ENCODE data around the gene ITGB7. TPM values are rescaled to one million over a fixed set of nuclear protein-coding genes. Genes with fewer than 3 reads are reported as not detected.

The ITGB7 gene
- total and polyA plus RNA-seq, 10 of the 15 experiments (the other 5 are each of a cell fraction or from before 2014, with no cell fraction given): 54.5 to 487 (median 252) TPM

GRCh38 chr12:53199700-53200099 lies 7.4 kb downstream of the ITGB7 start:
- ChIA-PET SMC1A (ENCODE audit: uncharacterized antibody, unreplicated experiment) (interaction anchor here (1.1 to 3.0 kb wide), 12 partner anchors 9 to 121 kb away, joined by 3 to 36 read pairs (median 5); partner anchors contain the start of genes AAAS, CSAD and ZNF740), CTCF (interaction anchor here (0.9 to 7.7 kb wide), 9 partner anchors 10 to 121 kb away, joined by 3 to 78 read pairs (median 6); partner anchors contain the start of genes AAAS, CSAD, ITGB7 and PFDN5), POLR2A (interaction anchor here (1.7 to 5.1 kb wide), 5 partner anchors 10 to 20 kb away, joined by 5 to 47 read pairs (median 6); partner anchors contain the start of genes CSAD, ITGB7 and ZNF740), RAD21 (ENCODE audit: unreplicated experiment) (interaction anchor here (0.7 to 3.6 kb wide), 12 partner anchors 10 to 145 kb away, joined by 3 to 26 read pairs (median 4); partner anchors contain the start of genes CSAD, ESPL1 and ZNF740)
- H4K20me1 ChIP-seq (ENCODE audit: control insufficient read depth, insufficient read depth): no peaks in the 10 kb centered on the region
- no peaks in the 10 kb centered on the region for H3K9me3 ChIP-seq (replicated peaks; ENCODE audit: control insufficient read depth, insufficient read depth, low read length)
- H3K27me3 ChIP-seq (replicated peaks in 1 of 2; ENCODE audit: control insufficient read depth in 2 of 2, insufficient read depth in 2 of 2, low read length in 1 of 2): no peaks in the 10 kb centered on the region
- peak overlapping the region; percentile 84 for H3K4me2 ChIP-seq (ENCODE audit: control insufficient read depth, insufficient read depth)
- peak overlapping the region; percentile 69 for H3K27ac ChIP-seq (ENCODE audit: control insufficient read depth, insufficient read depth)
- BruUV-seq (replicated peaks): no TSS peak
- TF ChIP-seq, protein P1, sequence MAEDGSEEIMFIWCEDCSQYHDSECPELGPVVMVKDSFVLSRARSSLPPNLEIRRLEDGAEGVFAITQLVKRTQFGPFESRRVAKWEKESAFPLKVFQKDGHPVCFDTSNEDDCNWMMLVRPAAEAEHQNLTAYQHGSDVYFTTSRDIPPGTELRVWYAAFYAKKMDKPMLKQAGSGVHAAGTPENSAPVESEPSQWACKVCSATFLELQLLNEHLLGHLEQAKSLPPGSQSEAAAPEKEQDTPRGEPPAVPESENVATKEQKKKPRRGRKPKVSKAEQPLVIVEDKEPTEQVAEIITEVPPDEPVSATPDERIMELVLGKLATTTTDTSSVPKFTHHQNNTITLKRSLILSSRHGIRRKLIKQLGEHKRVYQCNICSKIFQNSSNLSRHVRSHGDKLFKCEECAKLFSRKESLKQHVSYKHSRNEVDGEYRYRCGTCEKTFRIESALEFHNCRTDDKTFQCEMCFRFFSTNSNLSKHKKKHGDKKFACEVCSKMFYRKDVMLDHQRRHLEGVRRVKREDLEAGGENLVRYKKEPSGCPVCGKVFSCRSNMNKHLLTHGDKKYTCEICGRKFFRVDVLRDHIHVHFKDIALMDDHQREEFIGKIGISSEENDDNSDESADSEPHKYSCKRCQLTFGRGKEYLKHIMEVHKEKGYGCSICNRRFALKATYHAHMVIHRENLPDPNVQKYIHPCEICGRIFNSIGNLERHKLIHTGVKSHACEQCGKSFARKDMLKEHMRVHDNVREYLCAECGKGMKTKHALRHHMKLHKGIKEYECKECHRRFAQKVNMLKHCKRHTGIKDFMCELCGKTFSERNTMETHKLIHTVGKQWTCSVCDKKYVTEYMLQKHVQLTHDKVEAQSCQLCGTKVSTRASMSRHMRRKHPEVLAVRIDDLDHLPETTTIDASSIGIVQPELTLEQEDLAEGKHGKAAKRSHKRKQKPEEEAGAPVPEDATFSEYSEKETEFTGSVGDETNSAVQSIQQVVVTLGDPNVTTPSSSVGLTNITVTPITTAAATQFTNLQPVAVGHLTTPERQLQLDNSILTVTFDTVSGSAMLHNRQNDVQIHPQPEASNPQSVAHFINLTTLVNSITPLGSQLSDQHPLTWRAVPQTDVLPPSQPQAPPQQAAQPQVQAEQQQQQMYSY (CRISPR knock-in tag; IDR thresholded peaks at IDR 0.05): no peak
- TF ChIP-seq IKZF2 (IDR thresholded peaks at IDR 0.05) (no peak), GABPA (IDR thresholded peaks at IDR 0.05; ENCODE audit: low read depth) (no peak), TCF3 (IDR thresholded peaks at IDR 0.05; ENCODE audit: borderline replicate concordance, insufficient read depth, low read depth, low read length) (no peak)
- WGBS (ENCODE audit: insufficient coverage, insufficient replicate concordance, low lambda C conversion rate, missing lambda C conversion rate): 72% methylated on average over 2 of the region's 3 CpGs
- no peak for DNase-seq (ENCODE audit: low read depth, low spot score)
- H3K79me2 ChIP-seq (ENCODE audit: control insufficient read depth, insufficient read depth, low read length): peaks cover 52% of the 10 kb centered on the region
- no peak for FAIRE-seq
- intact Hi-C loops (cut with micrococcal nuclease; ENCODE audit: unreplicated experiment) (loop anchor here (2.0 kb wide), 1 partner anchor 19 kb away; the partner anchor contains the start of genes CSAD and ZNF740), in situ Hi-C loops (cut with MboI) (no loop called here)
- peaks cover 47% of the 10 kb centered on the region for H3K4me1 ChIP-seq (ENCODE audit: control insufficient read depth, insufficient read depth, low read length)
- H3K4me3 ChIP-seq: no peak overlapping the region; the same call in 1 of the 2 replicates
- no peak overlapping the region; the same call in 1 of the 2 replicates for H3K9ac ChIP-seq (ENCODE audit: control insufficient read depth, insufficient read depth, low read length)
- peaks cover 26 to 40% of the 10 kb centered on the region in 2 experiments for H3K36me3 ChIP-seq (ENCODE audit: control insufficient read depth in 2 of 2, insufficient read depth in 2 of 2, low read length in 1 of 2)
- no peak for ATAC-seq
- no peak overlapping the region for H2AFZ ChIP-seq (ENCODE audit: control insufficient read depth, low read depth, low read length)

Data from GM12878 (cell line).